GM23338 (cell line): ENCODE data around the gene FBXW7. TPM values are rescaled to one million over a fixed set of nuclear protein-coding genes. Genes with fewer than 3 reads are reported as not detected.

Experiments
- CTCF ChIP-seq, 2 experiments: fragments of 200-600 bp in 1 of 2; sonication (generic) in 1 of 2; conservative IDR thresholded peaks; 2 replicates each; pipeline versions ENCODE4 v1.5.1 to v1.6.1; 2016 to 2017; ENCODE audit warnings: antibody characterized with exemption in 2 of 2, low read depth in 2 of 2, mild to moderate bottlenecking in 2 of 2, moderate library complexity in 1 of 2
- EZH2 ChIP-seq: fragments of 200-600 bp; sonication (generic); IDR thresholded peaks from one replicate; pipeline ENCODE4 v1.8.0; 2017; ENCODE audit warnings: antibody characterized with exemption, mild to moderate bottlenecking, low read depth; ENCODE audit not compliant: unreplicated experiment
- JUNB ChIP-seq: IDR thresholded peaks from one replicate; pipeline ENCODE4 v1.6.1; 2016; ENCODE audit warnings: antibody characterized with exemption; ENCODE audit not compliant: unreplicated experiment
- NANOG ChIP-seq: IDR thresholded peaks from 2 replicates; pipeline ENCODE4 v1.6.1; 2016; ENCODE audit warnings: antibody characterized with exemption, borderline replicate concordance
- REST ChIP-seq: IDR thresholded peaks from one replicate; pipeline ENCODE4 v1.6.1; 2018; ENCODE audit warnings: antibody characterized with exemption; ENCODE audit not compliant: unreplicated experiment
- ZNF331 ChIP-seq: fragments of 250-450 bp; sonication (Bioruptor Pico); IDR thresholded peaks from 2 replicates; pipeline ENCODE4 v1.5.0; 2020; ENCODE audit warnings: low read depth, mild to moderate bottlenecking, moderate library complexity
- ZNF462 ChIP-seq: fragments of 250-450 bp; sonication (Bioruptor Pico); IDR thresholded peaks from 2 replicates; pipeline ENCODE4 v1.5.0; 2020; ENCODE audit warnings: mild to moderate bottlenecking, moderate library complexity
- polyA plus RNA-seq: library from polyadenylated mRNA; unstranded; fragments of >200 nt; fragmentation: Nextera tagmentation; extraction: Ambion mirVana; gene quantifications from 2 replicates; pipeline ENCODE4 v1.2.1, GENCODE V29; 2016
- total RNA-seq: library from RNA; depleted of rRNA; stranded (reverse); fragments of >200 nt; shearing (Covaris generic); gene quantifications from 2 replicates; pipeline ENCODE4 v1.2.3, GENCODE V29; 2014

Gene FBXW7
- total and polyA plus RNA-seq, 2 experiments from 2014 or later: 25.8 to 34.7 TPM

GRCh38 chr4:152539556-152540292, 3.8 kb upstream of the FBXW7 start (continued):
- TF ChIP-seq ZNF462 (CRISPR knock-in tag) (no peak), ZNF331 (no peak), REST (no peak), CTCF (conservative IDR thresholded peaks at IDR 0.05; ENCODE audit: low read depth in 2 of 2) (no peak), JUNB (no peak), NANOG (no peak), EZH2 (no peak)
